Esophagus muscularis mucosa (tissue), 4 donors: Measurements from ENCODE around the gene WASF3. TPM values are rescaled to one million over a fixed set of nuclear protein-coding genes. Genes with fewer than 3 reads are reported as not detected.
A peak's percentile ranks its signal among the peaks of the same experiment; 100 is the strongest.
"Not testable (repeated sequence)": the region's sequence is repeated elsewhere in the genome, so short reads cannot be mapped to it uniquely, and the experiment has no call there.

Experiments used
- DNase-seq: peaks from one replicate; pipeline ENCODE4 v3.0.0-alpha.2; 2017; ENCODE audit errors: extremely low spot score
- H3K27ac ChIP-seq, 4 donors: fragments of 200-600 bp; sonication (generic); replicated peaks in 1 of 4; 1 replicate in 3 of 4; 2 replicates in 1 of 4; pipeline ENCODE4 v1.5.1; 2016 to 2019; ENCODE audit warnings: mild to moderate bottlenecking in 1 of 4
- H3K27me3 ChIP-seq, 4 donors: fragments of 200-600 bp; sonication (generic); one replicate each; pipeline versions ENCODE4 v1.5.1 to v1.6.0; 2016 to 2019
- H3K36me3 ChIP-seq, 4 donors: fragments of 200-600 bp; sonication (generic); one replicate each; pipeline ENCODE4 v1.5.1; 2016 to 2019
- H3K4me1 ChIP-seq, 4 donors: fragments of 200-600 bp; sonication (generic); one replicate each; pipeline ENCODE4 v1.5.1; 2016 to 2019
- H3K4me3 ChIP-seq, 4 donors: fragments of 200-600 bp; sonication (generic); 1 replicate in 2 of 4; 2 replicates in 2 of 4; pipeline ENCODE4 v1.5.1; 2016 to 2019; ENCODE audit warnings: mild to moderate bottlenecking in 4 of 4, moderate library complexity in 1 of 4
- H3K9me3 ChIP-seq, 4 donors: fragments of 200-600 bp; sonication (generic); 1 replicate in 3 of 4; 2 replicates in 1 of 4; pipeline ENCODE4 v1.5.1; 2016 to 2019
- CTCF ChIP-seq, 3 experiments: fragments of 200-600 bp in 2 of 3; fragments of 450-650 bp in 1 of 3; sonication (generic) in 2 of 3; IDR thresholded peaks; one replicate each; pipeline ENCODE4 v1.5.1; 2017 to 2019; ENCODE audit warnings: antibody characterized with exemption in 3 of 3, mild to moderate bottlenecking in 2 of 3, moderate library complexity in 1 of 3
- EP300 ChIP-seq: sonication (generic); formaldehyde crosslinking; IDR thresholded peaks from one replicate; pipeline ENCODE4 v1.6.1; 2017; ENCODE audit warnings: antibody characterized with exemption
- POLR2A ChIP-seq: fragments of 450-650 bp; IDR thresholded peaks from one replicate; pipeline ENCODE4 v1.6.1; 2017; ENCODE audit warnings: antibody characterized with exemption, moderate library complexity, mild to moderate bottlenecking, low read depth
- POLR2AphosphoS5 ChIP-seq, 2 donors: sonication (generic); formaldehyde crosslinking; IDR thresholded peaks; one replicate each; pipeline ENCODE4 v1.6.1; 2017; ENCODE audit warnings: antibody characterized with exemption in 2 of 2
- WGBS: methylation state at CpG from one replicate; pipeline ENCODE4 v1.1.5; 2018; 5-methylcytosine and 5-hydroxymethylcytosine counted together
- intact Hi-C: fragments of 100-400 bp; cut with DNase I; formaldehyde crosslinking; loops from one replicate; pipeline ENCODE4 v1.15.1; 2023
- total RNA-seq, 4 donors: library from RNA; depleted of rRNA; stranded (reverse); fragments of >200 nt; gene quantifications; one replicate each; pipeline versions ENCODE4 v1.1.0 to v1.2.1, GENCODE V29; 2016

WASF3 gene
- total RNA-seq, 4 donors from 2014 or later = 16.6 to 19.9 (median 18.4) TPM

- 87% methylated on average over 8 of the region's 8 CpGs for WGBS
- no peak for TF ChIP-seq POLR2AphosphoS5 (IDR thresholded peaks at IDR 0.05)
- Histone ChIP-seq H3K4me1 (no peaks in the 10 kb centered on the region), H3K9me3 (no peaks in the 10 kb centered on the region), H3K27ac (no peak overlapping the region), H3K27me3 (peaks cover 0 to 10% (median 0%) of the 10 kb centered on the region in 4 donors), H3K36me3 (no peaks in the 10 kb centered on the region), H3K4me3 (no peak overlapping the region)
- intact Hi-C loops = no loop called here
- DNase-seq = no peak
Measured at GRCh38 chr13:26718146-26718545, 160.7 kb downstream of the WASF3 start.

GRCh38 chr13:26718872-26719271 lies 161.4 kb downstream of the WASF3 start:
- TF ChIP-seq POLR2A (no peak), POLR2AphosphoS5 (IDR thresholded peaks at IDR 0.05) (no peak), CTCF (IDR thresholded peaks at IDR 0.05) (no peak), EP300 (no peak)
- peaks cover 0 to 10% (median 0%) of the 10 kb centered on the region in 4 donors for H3K27me3 ChIP-seq
- intact Hi-C loops = no loop called here
- no peak overlapping the region for H3K27ac ChIP-seq
- no peaks in the 10 kb centered on the region for H3K9me3 ChIP-seq
- H3K4me3 ChIP-seq = no peak overlapping the region
- H3K4me1 ChIP-seq = no peaks in the 10 kb centered on the region
- DNase-seq = peak; percentile 57
- WGBS = 80% methylated on average over 5 of the region's 5 CpGs
- H3K36me3 ChIP-seq = no peaks in the 10 kb centered on the region

- no peaks in the 10 kb centered on the region for H3K9me3 ChIP-seq
- H3K4me1 ChIP-seq = no peaks in the 10 kb centered on the region
- H3K36me3 ChIP-seq = no peaks in the 10 kb centered on the region
- H3K27ac ChIP-seq = no peak overlapping the region
- no peak overlapping the region for H3K4me3 ChIP-seq
- no peak for TF ChIP-seq POLR2AphosphoS5 (IDR thresholded peaks at IDR 0.05)
- no peak for TF ChIP-seq EP300
- no peak for TF ChIP-seq POLR2A
- no peak for TF ChIP-seq CTCF (IDR thresholded peaks at IDR 0.05)
- WGBS = 22% methylated on average over 4 of the region's 5 CpGs
- intact Hi-C loops = no loop called here
- DNase-seq = peak; percentile 60
- peaks cover 0 to 10% (median 0%) of the 10 kb centered on the region in 4 donors for H3K27me3 ChIP-seq
Measured at GRCh38 chr13:26719356-26719945, 162.0 kb downstream of the WASF3 start.

GRCh38 chr13:26721251-26722121 lies 164.0 kb downstream of the WASF3 start:
- intact Hi-C loops = no loop called here
- no peaks in the 10 kb centered on the region for H3K36me3 ChIP-seq
- 72% methylated on average over 20 of the region's 26 CpGs for WGBS
- H3K27me3 ChIP-seq = peaks cover 0 to 10% (median 0%) of the 10 kb centered on the region in 4 donors
- H3K27ac ChIP-seq = no peak overlapping the region
- no peaks in the 10 kb centered on the region for H3K4me1 ChIP-seq
- no peak overlapping the region for H3K4me3 ChIP-seq
- peak; percentile 92 for DNase-seq
- no peaks in the 10 kb centered on the region for H3K9me3 ChIP-seq
- TF ChIP-seq EP300 (no peak), POLR2A (no peak), CTCF (IDR thresholded peaks at IDR 0.05) (no peak), POLR2AphosphoS5 (IDR thresholded peaks at IDR 0.05) (no peak)

GRCh38 chr13:26722321-26722720 lies 164.8 kb downstream of the WASF3 start:
- Histone ChIP-seq H3K9me3 (no peaks in the 10 kb centered on the region), H3K27me3 (peaks cover 0 to 10% (median 0%) of the 10 kb centered on the region in 4 donors), H3K27ac (no peak overlapping the region), H3K4me1 (peaks cover 0 to 3% (median 0%) of the 10 kb centered on the region in 4 donors), H3K4me3 (no peak overlapping the region), H3K36me3 (no peaks in the 10 kb centered on the region)
- no peak for TF ChIP-seq EP300
- no peak for TF ChIP-seq CTCF (IDR thresholded peaks at IDR 0.05)
- TF ChIP-seq POLR2AphosphoS5 (IDR thresholded peaks at IDR 0.05) = no peak
- 86% methylated on average over 5 of the region's 5 CpGs for WGBS
- peak; percentile 29 for DNase-seq
- intact Hi-C loops = no loop called here

GRCh38 chr13:26723620-26724019 lies 166.1 kb downstream of the WASF3 start:
- H3K4me3 ChIP-seq, H3K4me1 ChIP-seq, H3K27ac ChIP-seq, H3K36me3 ChIP-seq, intact Hi-C loops, H3K27me3 ChIP-seq, DNase-seq, H3K9me3 ChIP-seq: not testable (repeated sequence)
- WGBS = no CpG with 5 or more reads among the region's 31 CpGs
